ENCODE measurements around the gene GPA33.

DNA sequence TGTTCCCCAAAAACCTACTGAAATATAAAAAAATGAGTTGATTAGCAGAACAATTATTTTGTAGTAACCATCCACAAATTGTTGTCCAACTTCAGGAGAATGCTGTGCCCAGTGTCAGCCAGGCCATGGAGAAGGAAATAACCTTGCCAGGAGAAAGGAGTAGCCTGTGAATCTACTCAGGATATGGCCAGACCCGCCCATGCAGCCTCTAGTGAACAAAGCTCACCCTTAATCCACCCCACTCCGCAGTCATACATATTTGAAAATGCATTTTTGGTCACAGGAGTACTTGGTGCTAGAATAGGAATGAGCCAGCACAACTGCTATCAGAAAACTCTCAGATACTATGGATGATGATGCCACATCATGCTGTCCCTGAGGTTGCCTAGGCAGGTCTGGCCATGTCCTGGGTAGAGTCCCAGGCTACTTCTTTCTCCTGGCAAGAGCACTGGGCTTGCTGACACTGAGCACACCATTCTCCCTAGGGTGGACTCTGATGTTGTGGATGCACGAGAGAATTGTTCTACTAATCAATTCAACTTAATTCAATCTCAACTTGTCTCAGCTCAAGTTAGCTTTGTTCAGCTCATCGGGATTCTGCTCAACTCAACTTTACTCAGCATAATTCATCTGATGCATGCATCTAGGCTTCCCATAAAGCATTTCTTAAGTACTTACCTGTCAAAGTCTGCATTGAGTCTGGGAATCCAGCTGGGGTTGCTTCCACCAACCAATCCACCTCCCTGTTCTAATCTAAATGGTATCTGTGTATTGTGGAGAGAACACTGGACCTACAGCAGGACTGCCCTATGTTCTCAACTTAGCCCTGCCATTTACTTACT is 21.9 kb upstream of the GPA33 start:
- TF ChIP-seq POLR2AphosphoS5 (IDR thresholded peaks at IDR 0.05; ENCODE audit: low read depth, low read length) (no peak), POLR2A (IDR thresholded peaks at IDR 0.05; ENCODE audit: low read depth, low read length) (no peak), TAF1 (IDR thresholded peaks at IDR 0.05; ENCODE audit: low read depth, low read length) (no peak), SPI1 (IDR thresholded peaks at IDR 0.05; ENCODE audit: low read depth, low read length) (no peak), PAX5 (IDR thresholded peaks at IDR 0.05; ENCODE audit: insufficient read depth, low read length, severe bottlenecking) (no peak)
